Stomach (tissue), 4 donors: ENCODE results near the gene F2RL2.

ENCODE experiments used
- EP300 ChIP-seq: sonication (generic); formaldehyde crosslinking; IDR thresholded peaks from one replicate; pipeline ENCODE4 v1.6.1; 2017; ENCODE audit warnings: antibody characterized with exemption
- POLR2A ChIP-seq, 4 donors: fragments of 450-650 bp; IDR thresholded peaks; one replicate each; pipeline ENCODE4 v1.6.1; 2016; ENCODE audit warnings: antibody characterized with exemption in 4 of 4, control low read depth in 2 of 4, mild to moderate bottlenecking in 1 of 4, moderate library complexity in 1 of 4
- POLR2AphosphoS5 ChIP-seq, 3 donors: sonication (generic); formaldehyde crosslinking; IDR thresholded peaks; one replicate each; pipeline ENCODE4 v1.6.1; 2016; ENCODE audit warnings: antibody characterized with exemption in 3 of 3
- TF ChIP-seq, protein P1 (sequence below), 7 experiments: fragments of 450-650 bp in 4 of 7; fragments of 200-600 bp in 3 of 7; sonication (generic) in 3 of 7; IDR thresholded peaks; one replicate each; pipeline ENCODE4 v1.5.1; 2016 to 2019; ENCODE audit warnings: antibody characterized with exemption in 7 of 7, control low read depth in 2 of 7, mild to moderate bottlenecking in 1 of 7

GRCh38 chr5:76590027-76590426 lies 33.2 kb downstream of the F2RL2 start:
- TF ChIP-seq, protein P1, sequence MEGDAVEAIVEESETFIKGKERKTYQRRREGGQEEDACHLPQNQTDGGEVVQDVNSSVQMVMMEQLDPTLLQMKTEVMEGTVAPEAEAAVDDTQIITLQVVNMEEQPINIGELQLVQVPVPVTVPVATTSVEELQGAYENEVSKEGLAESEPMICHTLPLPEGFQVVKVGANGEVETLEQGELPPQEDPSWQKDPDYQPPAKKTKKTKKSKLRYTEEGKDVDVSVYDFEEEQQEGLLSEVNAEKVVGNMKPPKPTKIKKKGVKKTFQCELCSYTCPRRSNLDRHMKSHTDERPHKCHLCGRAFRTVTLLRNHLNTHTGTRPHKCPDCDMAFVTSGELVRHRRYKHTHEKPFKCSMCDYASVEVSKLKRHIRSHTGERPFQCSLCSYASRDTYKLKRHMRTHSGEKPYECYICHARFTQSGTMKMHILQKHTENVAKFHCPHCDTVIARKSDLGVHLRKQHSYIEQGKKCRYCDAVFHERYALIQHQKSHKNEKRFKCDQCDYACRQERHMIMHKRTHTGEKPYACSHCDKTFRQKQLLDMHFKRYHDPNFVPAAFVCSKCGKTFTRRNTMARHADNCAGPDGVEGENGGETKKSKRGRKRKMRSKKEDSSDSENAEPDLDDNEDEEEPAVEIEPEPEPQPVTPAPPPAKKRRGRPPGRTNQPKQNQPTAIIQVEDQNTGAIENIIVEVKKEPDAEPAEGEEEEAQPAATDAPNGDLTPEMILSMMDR (IDR thresholded peaks at IDR 0.05), result no peak
- TF ChIP-seq POLR2AphosphoS5 (IDR thresholded peaks at IDR 0.05) (no peak), POLR2A (IDR thresholded peaks at IDR 0.05) (no peak), EP300 (no peak)
